ENCODE measurements around the gene PHACTR4. TPM values are rescaled to one million over a fixed set of nuclear protein-coding genes. Genes with fewer than 3 reads are reported as not detected.

PHACTR4 gene
- total and polyA plus RNA-seq, 2 experiments from 2014 or later: 35.4 to 47.1 TPM

DNA sequence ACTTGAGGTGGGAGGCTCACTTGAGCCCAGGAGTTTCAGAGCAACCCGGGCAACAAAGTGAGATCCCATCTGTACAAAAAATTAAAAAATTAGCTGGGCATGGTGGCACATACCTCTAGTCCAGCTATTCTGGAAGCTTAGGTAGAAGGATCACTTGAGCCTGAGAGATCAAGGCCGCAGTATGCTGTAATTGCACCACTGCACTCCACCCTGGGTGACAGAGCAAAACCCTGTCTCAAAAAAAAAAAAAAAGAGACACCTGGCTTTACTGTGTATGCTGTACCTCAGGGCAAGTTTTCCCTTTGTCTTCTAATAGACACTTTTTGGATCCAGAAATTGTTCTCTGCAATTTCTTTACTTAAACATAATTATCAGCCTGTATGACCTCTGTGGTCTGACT lies 113.2 kb downstream of the PHACTR4 start:
- H3K27me3 Mint-ChIP-seq (ENCODE audit: insufficient read depth, low read depth, poor library complexity): peaks cover 10% of the 10 kb centered on the region
- H3K4me3 Mint-ChIP-seq: no peak overlapping the region
- peaks cover 26% of the 10 kb centered on the region for H3K36me3 ChIP-seq (ENCODE audit: insufficient read depth)
- H3K27ac Mint-ChIP-seq: no peak overlapping the region
- no peaks in the 10 kb centered on the region for H3K4me1 Mint-ChIP-seq
- peaks cover 52% of the 10 kb centered on the region for H3K36me3 Mint-ChIP-seq (ENCODE audit: low read depth)
- H3K27me3 ChIP-seq (ENCODE audit: insufficient read depth): no peaks in the 10 kb centered on the region
- no peaks in the 10 kb centered on the region for H3K4me1 ChIP-seq (ENCODE audit: insufficient read depth)
- DNase-seq (ENCODE audit: low spot score) (no peak), ATAC-seq (no peak)
- H3K4me3 ChIP-seq: no peak overlapping the region
- peaks cover 20% of the 10 kb centered on the region for H3F3A ChIP-seq (replicated peaks; ENCODE audit: low read depth)
- peaks cover 4% of the 10 kb centered on the region; the same call in 1 of the 2 replicates for H4K20me1 ChIP-seq (replicated peaks; ENCODE audit: insufficient read depth)
- no peak overlapping the region for H3K4me2 ChIP-seq
- no peaks in the 10 kb centered on the region for H3K79me2 ChIP-seq (replicated peaks; ENCODE audit: insufficient read depth)
- no peak for TF ChIP-seq REST (IDR thresholded peaks at IDR 0.05; ENCODE audit: unreplicated experiment)
- no peak for TF ChIP-seq NANOG (IDR thresholded peaks at IDR 0.05; ENCODE audit: borderline replicate concordance)
- no peak for TF ChIP-seq CREB1 (CRISPR knock-in tag; IDR thresholded peaks at IDR 0.05; ENCODE audit: low read depth)
- no peak for TF ChIP-seq EZH2phosphoT487 (IDR thresholded peaks at IDR 0.05; ENCODE audit: unreplicated experiment)
- TF ChIP-seq EZH2 (IDR thresholded peaks at IDR 0.05; ENCODE audit: low read depth, unreplicated experiment): no peak
- no peak for TF ChIP-seq STAT1 (IDR thresholded peaks at IDR 0.05; ENCODE audit: unreplicated experiment)
- no peak for TF ChIP-seq ZNF462 (CRISPR knock-in tag; IDR thresholded peaks at IDR 0.05)
- TF ChIP-seq, protein P1, sequence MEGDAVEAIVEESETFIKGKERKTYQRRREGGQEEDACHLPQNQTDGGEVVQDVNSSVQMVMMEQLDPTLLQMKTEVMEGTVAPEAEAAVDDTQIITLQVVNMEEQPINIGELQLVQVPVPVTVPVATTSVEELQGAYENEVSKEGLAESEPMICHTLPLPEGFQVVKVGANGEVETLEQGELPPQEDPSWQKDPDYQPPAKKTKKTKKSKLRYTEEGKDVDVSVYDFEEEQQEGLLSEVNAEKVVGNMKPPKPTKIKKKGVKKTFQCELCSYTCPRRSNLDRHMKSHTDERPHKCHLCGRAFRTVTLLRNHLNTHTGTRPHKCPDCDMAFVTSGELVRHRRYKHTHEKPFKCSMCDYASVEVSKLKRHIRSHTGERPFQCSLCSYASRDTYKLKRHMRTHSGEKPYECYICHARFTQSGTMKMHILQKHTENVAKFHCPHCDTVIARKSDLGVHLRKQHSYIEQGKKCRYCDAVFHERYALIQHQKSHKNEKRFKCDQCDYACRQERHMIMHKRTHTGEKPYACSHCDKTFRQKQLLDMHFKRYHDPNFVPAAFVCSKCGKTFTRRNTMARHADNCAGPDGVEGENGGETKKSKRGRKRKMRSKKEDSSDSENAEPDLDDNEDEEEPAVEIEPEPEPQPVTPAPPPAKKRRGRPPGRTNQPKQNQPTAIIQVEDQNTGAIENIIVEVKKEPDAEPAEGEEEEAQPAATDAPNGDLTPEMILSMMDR (conservative IDR thresholded peaks at IDR 0.05; ENCODE audit: low read depth in 2 of 2): no peak
- TF ChIP-seq JUNB (IDR thresholded peaks at IDR 0.05; ENCODE audit: unreplicated experiment): no peak
- no peak for TF ChIP-seq POLR2AphosphoS5 (IDR thresholded peaks at IDR 0.05; ENCODE audit: low read depth)
- H3K9me2 ChIP-seq (ENCODE audit: insufficient read depth): no peaks in the 10 kb centered on the region
- H3K9me3 Mint-ChIP-seq: no peaks in the 10 kb centered on the region
- no peak overlapping the region for H2AFZ ChIP-seq
- no peak overlapping the region for H3K27ac ChIP-seq (ENCODE audit: low read depth)

Measured in GM23338 (cell line).